DOHH2 (cell line): ENCODE measurements around the gene RPS2.

ENCODE experiments used
- H3F3A ChIP-seq: fragments of 200-600 bp; sonication (generic), shearing (Covaris generic); 2 replicates; pipeline ENCODE4 v1.6.0; 2016; ENCODE audit warnings: antibody characterized with exemption, mild to moderate bottlenecking; ENCODE audit not compliant: control insufficient read depth, insufficient read depth
- H3K27ac ChIP-seq: fragments of 200-600 bp; sonication (generic); 2 replicates; pipeline ENCODE4 v1.5.1; 2014; ENCODE audit warnings: low read depth, mild to moderate bottlenecking, low read length, moderate library complexity
- H3K27me3 ChIP-seq: fragments of 200-600 bp; sonication (generic); 2 replicates; pipeline ENCODE4 v1.6.1; 2014; ENCODE audit warnings: mild to moderate bottlenecking, low read length, mixed read lengths; ENCODE audit not compliant: control insufficient read depth
- H3K36me3 ChIP-seq: fragments of 200-600 bp; sonication (generic); 2 replicates; pipeline ENCODE4 v1.6.1; 2014; ENCODE audit warnings: mild to moderate bottlenecking, low read length, moderate library complexity, mixed read lengths; ENCODE audit not compliant: control insufficient read depth
- H3K4me1 ChIP-seq: fragments of 200-600 bp; sonication (generic); 2 replicates; pipeline ENCODE4 v1.6.1; 2014; ENCODE audit warnings: mild to moderate bottlenecking, low read length, mixed read lengths; ENCODE audit not compliant: control insufficient read depth
- H3K4me2 ChIP-seq: fragments of 200-600 bp; sonication (generic); 2 replicates; pipeline ENCODE4 v1.6.0; 2014; ENCODE audit warnings: mild to moderate bottlenecking, low read length, moderate library complexity
- H3K4me3 ChIP-seq: fragments of 200-600 bp; sonication (generic); 2 replicates; pipeline ENCODE4 v1.5.1; 2014; ENCODE audit warnings: mild to moderate bottlenecking, low read length, mixed read lengths
- H3K79me2 ChIP-seq: fragments of 200-600 bp; sonication (generic); 2 replicates; pipeline ENCODE4 v1.6.1; 2014; ENCODE audit warnings: mild to moderate bottlenecking, low read length, mixed read lengths; ENCODE audit not compliant: control insufficient read depth
- H3K9me2 ChIP-seq: fragments of 200-600 bp; sonication (generic); replicated peaks from 2 replicates; pipeline ENCODE4 v1.6.1; 2014; ENCODE audit warnings: mild to moderate bottlenecking, low read length, mixed read lengths; ENCODE audit not compliant: control insufficient read depth
- H3K9me3 ChIP-seq: fragments of 200-600 bp; sonication (generic); 2 replicates; pipeline ENCODE4 v1.6.1; 2014; ENCODE audit warnings: antibody characterized with exemption, low read length, mixed read lengths; ENCODE audit not compliant: control insufficient read depth, insufficient read depth
- H4K20me1 ChIP-seq: fragments of 200-600 bp; sonication (generic); 2 replicates; pipeline ENCODE4 v1.6.0; 2014; ENCODE audit warnings: low read depth, mild to moderate bottlenecking, antibody characterized with exemption, low read length, moderate library complexity; ENCODE audit not compliant: control insufficient read depth, insufficient read depth
- CTCF ChIP-seq: fragments of 200-600 bp; sonication (generic); IDR thresholded peaks from one replicate; pipeline ENCODE4 v1.5.1; 2014; ENCODE audit warnings: antibody characterized with exemption, mild to moderate bottlenecking, low read depth, low read length; ENCODE audit not compliant: poor library complexity, severe bottlenecking
- EZH2phosphoT487 ChIP-seq: fragments of 200-600 bp; sonication (generic); IDR thresholded peaks from 2 replicates; pipeline ENCODE4 v1.6.1; 2017; ENCODE audit warnings: borderline replicate concordance, mild to moderate bottlenecking, antibody characterized with exemption, low read length, moderate library complexity, mixed read lengths

Gene RPS2

DNA sequence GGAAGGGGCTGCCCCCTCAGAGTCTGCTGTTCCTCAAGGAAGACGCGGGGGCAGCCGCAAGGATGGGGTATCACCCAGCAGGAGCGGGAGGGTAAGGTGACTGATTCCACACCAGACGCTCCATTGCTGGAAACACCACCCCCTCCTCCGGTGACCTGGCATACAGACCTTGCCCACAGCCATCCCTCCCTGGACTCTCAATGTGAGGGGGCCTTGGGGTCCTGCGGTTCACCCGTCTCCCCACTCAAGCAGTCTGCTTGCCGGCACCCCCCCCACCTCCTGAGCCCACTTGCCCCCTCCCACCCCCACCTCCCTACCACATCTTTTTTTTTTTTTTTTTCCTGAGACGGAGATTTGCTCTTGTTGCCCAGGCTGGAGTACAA, 34.3 kb downstream of the RPS2 start:
- Histone ChIP-seq H3K4me3 (no peak overlapping the region), H4K20me1 (no peaks in the 10 kb centered on the region), H3K9me2 (no peaks in the 10 kb centered on the region), H3K4me1 (peaks cover 8% of the 10 kb centered on the region), H3K36me3 (no peaks in the 10 kb centered on the region), H3K9me3 (no peaks in the 10 kb centered on the region), H3F3A (no peaks in the 10 kb centered on the region), H3K79me2 (no peaks in the 10 kb centered on the region), H3K4me2 (no peak overlapping the region), H3K27me3 (0 out of 2 replicates have a peak, but pooled peaks cover 2% of the 10 kb centered on the region), H3K27ac (no peak overlapping the region)
- no peak for TF ChIP-seq EZH2phosphoT487

DNA sequence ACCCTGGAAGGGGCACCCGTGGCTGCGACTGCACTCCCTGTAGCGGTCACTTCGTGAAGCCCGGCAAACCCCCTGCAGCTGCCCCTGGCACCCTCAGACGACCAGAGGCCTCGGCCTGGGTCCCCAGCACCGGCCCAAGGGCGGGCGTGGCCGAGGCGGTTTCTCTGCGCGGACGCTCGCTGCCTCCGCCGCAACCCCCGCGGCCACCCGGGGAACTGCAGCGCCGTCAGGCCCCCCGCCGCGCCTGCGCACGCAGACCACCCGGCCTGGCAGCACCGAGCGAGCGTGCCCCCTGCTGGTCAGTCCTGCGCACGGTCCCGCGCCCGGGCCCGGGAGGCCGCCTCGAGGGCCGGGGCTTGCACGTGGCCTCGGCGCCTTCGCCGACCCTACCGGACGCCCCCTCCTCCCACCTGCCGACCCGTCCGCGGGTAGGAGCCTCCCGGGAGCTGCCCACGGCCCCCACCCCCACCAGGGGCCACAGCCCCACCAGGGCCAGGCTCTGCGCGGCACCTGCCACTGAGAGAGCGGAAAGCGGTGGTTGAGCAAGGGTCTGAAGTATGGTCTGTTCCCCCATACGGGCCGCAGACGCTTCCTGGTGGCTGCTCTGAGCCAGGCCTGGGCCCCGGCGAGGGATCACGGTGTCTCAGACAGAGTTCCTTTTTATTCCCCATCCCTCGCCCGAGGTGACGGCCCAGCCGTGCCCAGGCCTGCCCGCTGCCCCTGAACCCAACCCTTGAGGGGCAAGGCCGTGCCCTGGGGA, 34.9 kb downstream of the RPS2 start:
- TF ChIP-seq EZH2phosphoT487 (no peak), CTCF (peak; percentile 89)

DNA sequence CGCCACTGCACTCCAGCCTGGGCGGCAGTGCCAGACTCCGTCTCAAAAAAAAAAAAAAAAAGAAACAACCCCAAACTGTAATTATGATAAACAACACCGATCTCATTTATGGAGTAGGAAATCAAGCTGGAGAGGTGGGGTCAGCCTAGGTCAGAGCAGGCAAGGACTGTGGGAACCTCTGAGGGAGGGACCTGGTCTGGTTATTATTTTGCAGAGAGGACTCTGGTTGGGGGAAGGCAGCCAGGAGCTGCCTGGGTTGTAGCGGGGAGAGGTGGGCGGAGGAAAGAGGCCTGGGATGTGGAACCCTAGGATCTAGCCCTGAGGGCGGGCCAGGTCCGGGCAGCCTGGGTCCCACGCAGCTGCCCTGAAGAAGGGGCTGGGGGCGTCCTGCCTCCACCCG, 35.5 kb downstream of the RPS2 start:
- Histone ChIP-seq H3K36me3 (no peaks in the 10 kb centered on the region), H3F3A (no peaks in the 10 kb centered on the region), H3K9me2 (no peaks in the 10 kb centered on the region), H3K27me3 (0 out of 2 replicates have a peak, but pooled peaks cover 2% of the 10 kb centered on the region), H3K4me2 (peak overlapping the region; percentile 67), H3K4me3 (peak overlapping the region; percentile 67), H4K20me1 (no peaks in the 10 kb centered on the region), H3K27ac (no peak overlapping the region), H3K9me3 (no peaks in the 10 kb centered on the region), H3K79me2 (no peaks in the 10 kb centered on the region), H3K4me1 (peaks cover 8% of the 10 kb centered on the region)
- TF ChIP-seq CTCF (no peak), EZH2phosphoT487 (no peak)

More for the DNA sequence above, 34.9 kb downstream of the RPS2 start:
- 0 out of 2 replicates have a peak, but pooled peaks cover 2% of the 10 kb centered on the region for H3K27me3 ChIP-seq
- H3K9me3 ChIP-seq = no peaks in the 10 kb centered on the region
- no peaks in the 10 kb centered on the region for H3K79me2 ChIP-seq
- no peaks in the 10 kb centered on the region for H3K36me3 ChIP-seq
- no peaks in the 10 kb centered on the region for H3K9me2 ChIP-seq
- H4K20me1 ChIP-seq = no peaks in the 10 kb centered on the region
- peak overlapping the region; percentile 67 for H3K4me2 ChIP-seq
- no peak overlapping the region for H3K27ac ChIP-seq
- H3K4me1 ChIP-seq = peaks cover 8% of the 10 kb centered on the region
- no peaks in the 10 kb centered on the region for H3F3A ChIP-seq
- peak overlapping the region; percentile 67 for H3K4me3 ChIP-seq

DNA sequence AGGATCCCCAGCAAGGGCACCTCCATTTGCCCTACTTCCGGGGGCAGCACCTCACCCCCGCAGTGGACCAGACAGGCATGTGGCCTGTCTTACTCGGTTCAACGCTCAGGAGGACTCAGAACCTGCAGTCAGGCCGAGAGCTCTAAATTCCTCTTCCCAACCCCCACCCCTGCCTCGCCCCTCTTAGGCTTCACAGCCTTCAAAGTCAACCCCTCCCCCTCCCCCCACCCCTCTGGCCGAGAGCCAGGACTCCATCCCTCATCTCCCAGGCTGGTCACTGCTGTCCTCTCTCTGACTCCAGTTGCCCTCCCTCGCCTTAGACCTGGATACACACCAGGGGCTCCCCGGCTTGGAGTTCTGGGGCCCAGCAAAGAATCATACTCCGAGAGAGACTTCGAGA, 38.4 kb downstream of the RPS2 start:
- H3K4me1 ChIP-seq = peaks cover 8% of the 10 kb centered on the region
- no peak for TF ChIP-seq CTCF
- no peak for TF ChIP-seq EZH2phosphoT487

More for the DNA sequence above, 38.4 kb downstream of the RPS2 start:
- Histone ChIP-seq H3F3A (no peaks in the 10 kb centered on the region), H3K36me3 (no peaks in the 10 kb centered on the region), H3K27me3 (0 out of 2 replicates have a peak, but pooled peaks cover 2% of the 10 kb centered on the region), H3K9me2 (no peaks in the 10 kb centered on the region), H3K27ac (no peak overlapping the region), H3K4me3 (no peak overlapping the region), H3K9me3 (no peaks in the 10 kb centered on the region), H4K20me1 (no peaks in the 10 kb centered on the region), H3K79me2 (no peaks in the 10 kb centered on the region), H3K4me2 (no peak overlapping the region)
